C4-2B (cell line): ENCODE data around the gene FAM83G.

ENCODE experiments used
- ZFX ChIP-seq: fragments of 450-650 bp; IDR thresholded peaks from 2 replicates; pipeline ENCODE4 v1.6.1; 2017
- TF ChIP-seq, protein P1 (sequence below): fragments of 450-650 bp; conservative IDR thresholded peaks from 2 replicates; pipeline ENCODE4 v1.5.1; 2017; ENCODE audit warnings: mild to moderate bottlenecking

DNA sequence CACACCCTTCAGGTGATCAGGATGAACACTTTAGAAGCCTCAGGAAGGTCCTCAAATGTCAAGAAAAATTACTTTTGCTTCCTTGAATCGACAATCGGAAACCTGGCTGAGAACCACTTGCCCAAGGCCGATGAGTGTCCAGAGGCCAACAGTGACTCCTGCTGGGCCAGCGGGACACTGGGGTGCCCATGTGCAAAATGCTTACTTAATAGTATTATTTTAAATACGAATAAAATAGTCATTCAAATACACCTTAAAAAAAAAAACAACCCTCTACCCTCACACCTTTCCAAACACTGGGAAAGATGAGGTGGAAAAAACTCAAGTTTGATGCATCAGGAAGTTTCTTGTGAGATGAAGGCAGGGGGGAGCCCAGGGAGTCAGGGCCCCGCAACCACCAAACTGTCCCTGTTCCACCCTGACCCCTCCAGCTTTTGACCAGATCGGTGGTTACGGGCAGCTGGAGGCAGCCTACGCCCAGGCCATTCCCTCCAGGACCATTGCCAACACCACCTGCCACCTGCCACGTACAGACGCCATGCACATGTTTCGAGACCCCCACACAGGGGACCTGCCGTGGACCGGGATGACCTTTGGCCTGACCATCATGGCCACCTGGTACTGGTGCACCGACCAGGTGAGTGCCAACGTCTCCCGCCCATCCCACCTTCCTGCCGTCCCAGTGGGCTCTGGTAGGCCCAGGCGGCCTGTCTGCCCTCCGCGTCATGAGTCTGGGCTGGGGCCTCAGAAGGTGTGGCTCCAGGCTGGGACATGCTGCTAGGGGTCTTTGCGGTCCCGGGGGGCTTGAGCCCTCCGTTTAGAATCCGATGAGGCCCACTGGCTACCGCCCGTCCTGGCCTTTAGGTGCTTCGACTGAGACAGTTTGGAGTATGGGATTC is 33.7 kb downstream of the FAM83G start:
- TF ChIP-seq, protein P1, sequence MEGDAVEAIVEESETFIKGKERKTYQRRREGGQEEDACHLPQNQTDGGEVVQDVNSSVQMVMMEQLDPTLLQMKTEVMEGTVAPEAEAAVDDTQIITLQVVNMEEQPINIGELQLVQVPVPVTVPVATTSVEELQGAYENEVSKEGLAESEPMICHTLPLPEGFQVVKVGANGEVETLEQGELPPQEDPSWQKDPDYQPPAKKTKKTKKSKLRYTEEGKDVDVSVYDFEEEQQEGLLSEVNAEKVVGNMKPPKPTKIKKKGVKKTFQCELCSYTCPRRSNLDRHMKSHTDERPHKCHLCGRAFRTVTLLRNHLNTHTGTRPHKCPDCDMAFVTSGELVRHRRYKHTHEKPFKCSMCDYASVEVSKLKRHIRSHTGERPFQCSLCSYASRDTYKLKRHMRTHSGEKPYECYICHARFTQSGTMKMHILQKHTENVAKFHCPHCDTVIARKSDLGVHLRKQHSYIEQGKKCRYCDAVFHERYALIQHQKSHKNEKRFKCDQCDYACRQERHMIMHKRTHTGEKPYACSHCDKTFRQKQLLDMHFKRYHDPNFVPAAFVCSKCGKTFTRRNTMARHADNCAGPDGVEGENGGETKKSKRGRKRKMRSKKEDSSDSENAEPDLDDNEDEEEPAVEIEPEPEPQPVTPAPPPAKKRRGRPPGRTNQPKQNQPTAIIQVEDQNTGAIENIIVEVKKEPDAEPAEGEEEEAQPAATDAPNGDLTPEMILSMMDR, result no peak
- no peak for TF ChIP-seq ZFX
